NCI-H526 (cell line): ENCODE data around the gene CASZ1.

Experiments
- DNase-seq, 2 experiments: peaks; one replicate each; lab custom pipeline; 2025; lab: John Stamatoyannopoulos, UW

Gene CASZ1

GRCh38 chr1:10671090-10671489 is 125.4 kb downstream of the CASZ1 start:
- no peak for DNase-seq

GRCh38 chr1:10670190-10670589 is 126.3 kb downstream of the CASZ1 start:
- no peak for DNase-seq

GRCh38 chr1:10669570-10669969 is 126.9 kb downstream of the CASZ1 start:
- no peak for DNase-seq

GRCh38 chr1:10667861-10668761 is 128.3 kb downstream of the CASZ1 start:
- DNase-seq = peak; percentile 36 to 56

- no peak for DNase-seq
Observed at GRCh38 chr1:10665930-10666850, 130.3 kb downstream of the CASZ1 start.

GRCh38 chr1:10665226-10665625 is 131.2 kb downstream of the CASZ1 start:
- DNase-seq = no peak

- DNase-seq = no peak
Observed at GRCh38 chr1:10664251-10664650, 132.2 kb downstream of the CASZ1 start.

GRCh38 chr1:10663678-10664035 is 132.8 kb downstream of the CASZ1 start:
- DNase-seq = no peak

GRCh38 chr1:10662824-10663677 is 133.4 kb downstream of the CASZ1 start:
- no peak for DNase-seq

GRCh38 chr1:10662090-10662688 is 134.3 kb downstream of the CASZ1 start:
- DNase-seq = no peak

- DNase-seq = no peak
Observed at GRCh38 chr1:10661453-10661852, 135.0 kb downstream of the CASZ1 start.

- DNase-seq = no peak
Observed at GRCh38 chr1:10659646-10660540, 136.6 kb downstream of the CASZ1 start.

- no peak for DNase-seq
Observed at GRCh38 chr1:10659218-10659617, 137.2 kb downstream of the CASZ1 start.

GRCh38 chr1:10658396-10659066 is 137.9 kb downstream of the CASZ1 start:
- no peak for DNase-seq

- no peak for DNase-seq
Observed at GRCh38 chr1:10657088-10657847, 139.2 kb downstream of the CASZ1 start.

GRCh38 chr1:10656431-10656830 is 140.0 kb downstream of the CASZ1 start:
- DNase-seq = no peak

- no peak for DNase-seq
Observed at GRCh38 chr1:10655002-10655401, 141.4 kb downstream of the CASZ1 start.

GRCh38 chr1:10653370-10654125 is 142.9 kb downstream of the CASZ1 start:
- no peak for DNase-seq
